Measurements from ENCODE around the gene PLAAT2. TPM values are rescaled to one million over a fixed set of nuclear protein-coding genes. Genes with fewer than 3 reads are reported as not detected.

PLAAT2 gene
- total RNA-seq, 4 donors from 2014 or later = not detected

DNA sequence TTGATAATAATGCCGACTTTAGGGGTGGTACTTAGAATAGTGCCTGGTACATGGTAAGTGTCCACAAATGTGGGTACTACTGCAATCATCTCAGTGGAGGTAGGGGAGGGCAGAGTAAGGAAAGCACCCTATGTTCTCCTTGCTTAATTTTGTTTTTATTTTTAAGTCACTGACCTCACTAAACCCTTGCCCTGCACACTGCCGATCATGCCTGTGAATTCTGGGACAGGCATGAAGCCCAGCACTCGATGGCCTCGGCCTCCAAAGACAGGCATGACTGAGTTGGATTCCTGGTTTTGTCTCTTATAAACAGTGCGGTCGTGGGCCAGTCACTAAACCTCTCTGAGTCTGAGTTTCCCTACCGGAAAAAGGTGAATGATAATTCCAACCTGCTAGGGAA, 50.4 kb downstream of the PLAAT2 start:
- Histone ChIP-seq H3K4me3 (no peak overlapping the region), H3K27ac (replicated peaks in 1 of 4) (no peak overlapping the region), H3K36me3 (no peaks in the 10 kb centered on the region), H3K9me3 (no peaks in the 10 kb centered on the region), H3K27me3 (no peaks in the 10 kb centered on the region), H3K4me1 (peaks cover 9 to 13% (median 11%) of the 10 kb centered on the region in 4 donors)
- no peak for DNase-seq (ENCODE audit: extremely low spot score)
- whole genome bisulfite sequencing = 83% methylated on average over 7 of the region's 7 CpGs
- TF ChIP-seq POLR2A (IDR thresholded peaks at IDR 0.05; ENCODE audit: low read depth) = no peak
- no peak for TF ChIP-seq POLR2AphosphoS5 (IDR thresholded peaks at IDR 0.05)
- no peak for TF ChIP-seq EP300 (IDR thresholded peaks at IDR 0.05)
- no peak for TF ChIP-seq CTCF (IDR thresholded peaks at IDR 0.05)
- intact Hi-C loops (cut with DNase I) = no loop called here

DNA sequence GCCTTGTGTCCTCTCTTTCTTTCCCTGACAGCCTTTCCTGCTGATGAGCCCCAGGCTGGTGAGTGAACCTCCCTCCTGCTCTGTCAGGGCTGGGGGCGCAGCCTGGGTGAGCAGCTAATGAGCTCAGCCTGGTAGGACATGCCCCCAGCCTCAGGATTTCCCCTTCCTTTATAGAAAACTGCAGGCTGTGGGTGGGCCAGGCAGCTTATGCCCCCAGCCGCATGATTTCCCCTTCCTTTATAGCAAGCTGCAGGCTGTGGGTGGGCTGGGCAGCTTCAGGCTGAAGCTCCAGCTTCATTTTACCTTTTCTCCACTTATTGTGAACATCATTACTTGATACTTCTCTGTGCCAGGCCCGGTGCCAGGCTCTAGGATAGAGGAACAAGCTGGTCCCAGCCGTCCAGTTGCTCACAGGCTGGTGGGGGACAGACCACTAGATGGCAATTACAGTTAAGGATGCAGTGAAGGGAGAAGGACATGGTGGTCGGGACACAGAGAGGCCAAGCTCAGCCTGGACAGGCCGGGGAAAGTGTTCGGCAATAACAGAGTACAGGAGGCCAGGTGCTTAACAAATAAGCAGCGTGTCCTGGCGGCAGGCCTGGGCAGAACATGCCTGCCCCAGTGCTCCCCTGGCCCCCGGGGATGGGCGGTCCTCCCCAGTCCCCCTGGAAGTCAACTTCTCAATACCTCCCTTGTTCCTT, 52.0 kb downstream of the PLAAT2 start:
- intact Hi-C loops (cut with DNase I) = no loop called here
- WGBS = 85% methylated on average over 10 of the region's 11 CpGs
- no peak overlapping the region for H3K27ac ChIP-seq (replicated peaks in 1 of 4)

GRCh38 chr11:63510360-63511047, 52.7 kb downstream of the PLAAT2 start:
- intact Hi-C loops (cut with DNase I) = no loop called here
- Histone ChIP-seq H3K9me3 (no peaks in the 10 kb centered on the region), H3K27me3 (no peaks in the 10 kb centered on the region), H3K4me1 (peaks cover 9 to 21% (median 11%) of the 10 kb centered on the region in 4 donors), H3K4me3 (no peak overlapping the region), H3K27ac (replicated peaks in 1 of 4) (no peak overlapping the region), H3K36me3 (no peaks in the 10 kb centered on the region)
- TF ChIP-seq POLR2A (IDR thresholded peaks at IDR 0.05; ENCODE audit: low read depth) (no peak), EP300 (IDR thresholded peaks at IDR 0.05) (no peak), POLR2AphosphoS5 (IDR thresholded peaks at IDR 0.05) (no peak), CTCF (IDR thresholded peaks at IDR 0.05) (no peak)
- WGBS = 74% methylated on average over 3 of the region's 7 CpGs
- no peak for DNase-seq (ENCODE audit: extremely low spot score)

More for the DNA sequence above, 52.0 kb downstream of the PLAAT2 start:
- H3K27me3 ChIP-seq = no peaks in the 10 kb centered on the region
- TF ChIP-seq POLR2AphosphoS5 (IDR thresholded peaks at IDR 0.05) (no peak), POLR2A (IDR thresholded peaks at IDR 0.05; ENCODE audit: low read depth) (no peak), CTCF (IDR thresholded peaks at IDR 0.05) (no peak), EP300 (IDR thresholded peaks at IDR 0.05) (no peak)
- H3K4me1 ChIP-seq = peaks cover 9 to 17% (median 11%) of the 10 kb centered on the region in 4 donors
- no peaks in the 10 kb centered on the region for H3K36me3 ChIP-seq
- no peaks in the 10 kb centered on the region for H3K9me3 ChIP-seq
- H3K4me3 ChIP-seq = no peak overlapping the region
- no peak for DNase-seq (ENCODE audit: extremely low spot score)

- no peak overlapping the region for H3K27ac ChIP-seq (replicated peaks in 1 of 4)
- no peak for TF ChIP-seq POLR2AphosphoS5 (IDR thresholded peaks at IDR 0.05)
- TF ChIP-seq CTCF (IDR thresholded peaks at IDR 0.05) = no peak
- no peak for TF ChIP-seq EP300 (IDR thresholded peaks at IDR 0.05)
- TF ChIP-seq POLR2A (IDR thresholded peaks at IDR 0.05; ENCODE audit: low read depth) = no peak
- no peak for DNase-seq (ENCODE audit: extremely low spot score)
- no peaks in the 10 kb centered on the region for H3K27me3 ChIP-seq
- WGBS = 80% methylated on average over 11 of the region's 12 CpGs
- H3K4me1 ChIP-seq = peaks cover 17 to 34% (median 18%) of the 10 kb centered on the region in 4 donors
- no peak overlapping the region for H3K4me3 ChIP-seq
- H3K9me3 ChIP-seq = no peaks in the 10 kb centered on the region
- intact Hi-C loops (cut with DNase I) = no loop called here
- H3K36me3 ChIP-seq = no peaks in the 10 kb centered on the region
These were observed 54.4 kb downstream of the PLAAT2 start for GRCh38 chr11:63508745-63509144.
